OCI-LY1 (cell line): ENCODE data around the gene MRPL48.

ENCODE experiments used
- H2AFZ ChIP-seq: fragments of 200-600 bp; sonication (generic), shearing (Covaris generic); 2 replicates; pipeline ENCODE4 v1.6.0; 2014; ENCODE audit warnings: antibody characterized with exemption, mild to moderate bottlenecking, low read length
- H3F3A ChIP-seq: fragments of 200-600 bp; sonication (generic), shearing (Covaris generic); 2 replicates; pipeline ENCODE4 v1.6.0; 2014; ENCODE audit warnings: mild to moderate bottlenecking, antibody characterized with exemption, low read length, moderate library complexity; ENCODE audit not compliant: insufficient read depth
- H3K27ac ChIP-seq: fragments of 200-600 bp; sonication (generic); 2 replicates; pipeline ENCODE4 v1.5.1; 2014; ENCODE audit warnings: low read length, mixed run types, mild to moderate bottlenecking, low read depth; ENCODE audit not compliant: poor library complexity, severe bottlenecking
- H3K27me3 ChIP-seq: fragments of 200-600 bp; sonication (generic); 2 replicates; pipeline ENCODE4 v1.6.0; 2014; ENCODE audit warnings: antibody characterized with exemption, mild to moderate bottlenecking, low read length, moderate library complexity; ENCODE audit not compliant: insufficient read depth
- H3K36me3 ChIP-seq: fragments of 200-600 bp; sonication (generic); 2 replicates; pipeline ENCODE4 v1.6.1; 2014; ENCODE audit warnings: mild to moderate bottlenecking, antibody characterized with exemption, low read length, moderate library complexity, mixed read lengths; ENCODE audit not compliant: insufficient read depth
- H3K4me1 ChIP-seq: fragments of 200-600 bp; sonication (generic); 2 replicates; pipeline ENCODE4 v1.5.1; 2014; ENCODE audit warnings: mild to moderate bottlenecking, low read length, moderate library complexity; ENCODE audit not compliant: insufficient read depth, severe bottlenecking
- H3K4me2 ChIP-seq: fragments of 200-600 bp; sonication (generic), shearing (Covaris generic); 2 replicates; pipeline ENCODE4 v1.6.1; 2014; ENCODE audit warnings: low read length
- H3K4me3 ChIP-seq: fragments of 200-600 bp; sonication (generic); 2 replicates; pipeline ENCODE4 v1.5.1; 2014; ENCODE audit warnings: low read length, low read depth, mild to moderate bottlenecking, mixed read lengths; ENCODE audit not compliant: poor library complexity, severe bottlenecking
- H3K79me2 ChIP-seq: fragments of 200-600 bp; shearing (Covaris generic); 2 replicates; pipeline ENCODE4 v1.6.1; 2016; ENCODE audit warnings: mixed run types, low read length, mixed read lengths; ENCODE audit not compliant: insufficient read depth
- H3K9ac ChIP-seq: fragments of 200-600 bp; sonication (generic), shearing (Covaris generic); 2 replicates; pipeline ENCODE4 v1.6.1; 2014; ENCODE audit warnings: mild to moderate bottlenecking, low read length, mixed read lengths
- H3K9me2 ChIP-seq: fragments of 200-600 bp; sonication (generic), shearing (Covaris generic); 2 replicates; pipeline ENCODE4 v1.6.1; 2014; ENCODE audit warnings: low read depth, mild to moderate bottlenecking, low read length, mixed read lengths
- H3K9me3 ChIP-seq: fragments of 200-600 bp; shearing (Covaris generic); 2 replicates; pipeline ENCODE4 v1.6.1; 2014; ENCODE audit warnings: low read length, mixed read lengths
- H4K20me1 ChIP-seq: fragments of 200-600 bp; sonication (generic), shearing (Covaris generic); 2 replicates; pipeline ENCODE4 v1.6.0; 2016; ENCODE audit warnings: mild to moderate bottlenecking, low read length; ENCODE audit not compliant: insufficient read depth
- CTCF ChIP-seq: fragments of 200-600 bp; sonication (generic), shearing (Covaris generic); IDR thresholded peaks from 2 replicates; pipeline ENCODE4 v1.5.1; 2017; ENCODE audit warnings: mild to moderate bottlenecking, antibody characterized with exemption, low read length, moderate library complexity, mixed read lengths
- EZH2 ChIP-seq: fragments of 200-600 bp; sonication (generic), shearing (Covaris generic); IDR thresholded peaks from 2 replicates; pipeline ENCODE4 v1.8.0; 2017; ENCODE audit warnings: borderline replicate concordance, mixed run types, mild to moderate bottlenecking, antibody characterized with exemption, low read length, moderate library complexity, mixed read lengths

MRPL48 gene

GRCh38 chr11:73870261-73870660, 82.6 kb downstream of the MRPL48 start:
- H3K9ac ChIP-seq, result no peak overlapping the region

GRCh38 chr11:73872749-73873357, 85.2 kb downstream of the MRPL48 start:
- TF ChIP-seq EZH2 (no peak), CTCF (no peak)
- H3K4me2 ChIP-seq, result no peak overlapping the region
- no peaks in the 10 kb centered on the region for H3F3A ChIP-seq
- H3K27me3 ChIP-seq, result no peaks in the 10 kb centered on the region
- no peak overlapping the region for H3K27ac ChIP-seq
- H3K9ac ChIP-seq, result no peak overlapping the region
- no peak overlapping the region for H2AFZ ChIP-seq
- H4K20me1 ChIP-seq, result no peaks in the 10 kb centered on the region
- H3K9me2 ChIP-seq, result no peaks in the 10 kb centered on the region
- peaks cover 25% of the 10 kb centered on the region for H3K79me2 ChIP-seq
- H3K36me3 ChIP-seq, result peaks cover 68% of the 10 kb centered on the region
- H3K9me3 ChIP-seq, result no peaks in the 10 kb centered on the region
- H3K4me1 ChIP-seq, result peaks cover 23% of the 10 kb centered on the region
- H3K4me3 ChIP-seq, result no peak overlapping the region

More at GRCh38 chr11:73870261-73870660, 82.6 kb downstream of the MRPL48 start:
- H3K79me2 ChIP-seq, result peaks cover 8% of the 10 kb centered on the region
- H3F3A ChIP-seq, result no peaks in the 10 kb centered on the region
- H3K27ac ChIP-seq, result no peak overlapping the region
- H3K27me3 ChIP-seq, result no peaks in the 10 kb centered on the region
- no peak for TF ChIP-seq CTCF
- TF ChIP-seq EZH2, result no peak
- no peaks in the 10 kb centered on the region for H3K9me3 ChIP-seq
- H4K20me1 ChIP-seq, result no peaks in the 10 kb centered on the region
- peaks cover 9% of the 10 kb centered on the region for H3K4me1 ChIP-seq
- peaks cover 69% of the 10 kb centered on the region for H3K36me3 ChIP-seq
- H3K9me2 ChIP-seq, result no peaks in the 10 kb centered on the region
- no peak overlapping the region for H3K4me3 ChIP-seq
- no peak overlapping the region for H3K4me2 ChIP-seq
- no peak overlapping the region for H2AFZ ChIP-seq

- Histone ChIP-seq H3K79me2 (peaks cover 25% of the 10 kb centered on the region), H3F3A (no peaks in the 10 kb centered on the region), H3K36me3 (peaks cover 51% of the 10 kb centered on the region), H3K4me1 (peaks cover 28% of the 10 kb centered on the region), H3K4me3 (peak overlapping the region; percentile 69), H4K20me1 (no peaks in the 10 kb centered on the region), H2AFZ (no peak overlapping the region), H3K27me3 (no peaks in the 10 kb centered on the region), H3K4me2 (peak overlapping the region; percentile 88), H3K9ac (peak overlapping the region; percentile 86), H3K27ac (peak overlapping the region; percentile 84), H3K9me2 (no peaks in the 10 kb centered on the region), H3K9me3 (no peaks in the 10 kb centered on the region)
- TF ChIP-seq EZH2 (no peak), CTCF (no peak)
Observed at GRCh38 chr11:73875380-73875779, 87.7 kb downstream of the MRPL48 start.
